GM18526 (cell line): Measurements from ENCODE around the gene GSK3B.
A peak's percentile ranks its signal among the peaks of the same experiment; 100 is the strongest.

ENCODE experiments used
- POLR2A ChIP-seq: IDR thresholded peaks from 3 replicates; pipeline ENCODE4 v1.6.1; 2011; ENCODE audit not compliant: insufficient read length; ENCODE audit errors: extremely low read depth

The GSK3B gene

DNA sequence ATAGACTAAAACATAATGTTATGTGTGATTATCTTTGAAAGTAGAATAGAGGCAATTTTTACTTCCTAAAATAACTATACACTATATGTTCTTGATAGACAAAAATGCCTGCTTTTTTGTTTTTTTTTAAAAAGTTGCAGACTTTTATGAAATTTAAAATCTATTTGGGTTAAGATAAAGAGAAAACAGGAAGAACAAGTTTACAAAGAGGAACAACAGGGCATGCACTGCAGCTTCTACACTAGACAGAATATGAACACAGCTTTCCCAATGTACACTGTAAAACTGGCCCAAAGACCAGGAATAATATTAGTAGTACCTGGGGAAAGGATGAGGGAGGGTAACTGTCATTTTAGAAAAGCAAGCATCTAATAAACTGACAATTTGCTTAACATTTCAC is 258.7 kb downstream of the GSK3B start:
- no peak for TF ChIP-seq POLR2A

DNA sequence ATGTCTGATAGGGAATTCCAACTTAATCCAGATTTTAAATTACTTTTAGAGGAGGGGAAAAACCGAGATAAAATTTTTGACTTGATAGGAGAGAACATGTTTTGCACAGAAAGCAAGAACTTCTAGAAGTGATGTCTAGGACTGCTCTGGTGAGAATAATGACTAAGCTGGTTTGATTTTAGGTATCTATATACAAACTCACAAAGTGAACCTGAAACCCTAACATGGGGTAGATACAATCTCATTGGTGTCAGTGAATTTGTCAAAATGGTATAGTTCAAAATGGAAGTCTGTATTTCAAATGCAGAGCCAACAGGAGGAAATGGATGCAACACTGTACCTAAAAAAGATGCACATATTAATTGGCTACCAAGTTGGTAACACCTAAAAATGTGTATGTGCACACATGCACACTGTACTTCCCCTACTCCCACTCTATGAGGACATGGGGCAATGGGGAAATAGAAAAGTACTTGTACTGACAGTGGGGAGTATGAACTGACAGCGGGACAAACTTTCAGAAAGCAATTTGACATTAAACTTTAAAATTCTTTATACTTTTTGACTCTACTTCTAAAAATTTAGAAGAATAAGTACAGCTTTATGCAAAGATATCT is 259.4 kb downstream of the GSK3B start:
- no peak for TF ChIP-seq POLR2A

DNA sequence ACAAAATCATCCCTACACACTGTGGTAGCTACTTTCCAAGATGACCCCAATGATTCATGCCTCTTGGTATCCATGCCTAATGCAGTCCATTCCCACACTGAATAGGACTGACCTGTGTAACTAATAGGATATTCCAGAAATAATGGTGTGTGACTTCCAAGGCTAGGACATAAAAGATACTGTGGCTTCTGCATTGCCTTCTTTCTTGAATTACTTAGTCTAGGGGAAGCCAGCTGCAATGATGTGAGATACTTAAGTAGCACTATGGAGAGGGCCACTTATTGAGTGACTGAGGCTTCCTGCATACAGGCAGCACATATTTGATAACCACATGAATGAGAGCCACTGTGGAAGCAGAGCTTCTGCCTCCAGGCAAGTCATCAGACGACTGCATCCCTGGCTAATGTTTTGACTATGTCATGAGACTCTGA is 262.3 kb downstream of the GSK3B start:
- no peak for TF ChIP-seq POLR2A

DNA sequence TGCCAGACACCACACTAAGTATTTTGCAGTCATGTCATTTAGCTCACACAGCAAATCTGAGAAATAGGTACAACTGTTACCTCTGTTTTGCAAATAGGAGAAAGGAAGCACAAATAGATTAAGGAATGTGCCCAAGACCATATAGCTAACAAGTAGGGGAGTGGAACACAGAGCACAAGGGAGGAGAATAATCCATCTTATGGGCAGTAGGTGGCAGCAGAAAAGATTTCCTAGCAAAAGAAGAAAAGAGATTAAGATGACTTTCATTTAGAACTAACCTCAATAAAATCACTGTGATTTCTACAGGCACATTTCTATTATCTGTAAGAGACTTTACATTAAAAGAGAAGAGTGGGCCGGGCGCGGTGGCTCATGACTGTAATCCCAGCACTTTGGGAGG is 263.2 kb downstream of the GSK3B start:
- TF ChIP-seq POLR2A = no peak

DNA sequence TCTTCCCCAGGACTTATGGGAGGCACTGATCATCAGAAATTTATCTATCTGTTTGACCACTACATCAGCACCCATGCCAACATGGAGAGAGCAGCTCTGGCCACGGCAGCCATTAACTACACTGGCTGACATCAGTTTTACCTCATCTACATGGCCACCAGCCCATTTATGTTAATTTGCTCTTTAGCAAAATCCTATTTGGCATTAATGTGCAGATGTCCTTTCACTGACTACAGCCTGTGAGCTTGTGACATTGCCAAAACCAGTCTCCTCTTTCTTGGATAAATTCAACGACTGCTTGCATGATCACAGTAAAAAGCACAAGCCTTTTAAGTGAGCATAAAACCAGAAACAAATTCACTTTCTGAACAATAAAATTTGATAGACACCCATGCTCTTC is 264.8 kb downstream of the GSK3B start:
- TF ChIP-seq POLR2A = no peak

DNA sequence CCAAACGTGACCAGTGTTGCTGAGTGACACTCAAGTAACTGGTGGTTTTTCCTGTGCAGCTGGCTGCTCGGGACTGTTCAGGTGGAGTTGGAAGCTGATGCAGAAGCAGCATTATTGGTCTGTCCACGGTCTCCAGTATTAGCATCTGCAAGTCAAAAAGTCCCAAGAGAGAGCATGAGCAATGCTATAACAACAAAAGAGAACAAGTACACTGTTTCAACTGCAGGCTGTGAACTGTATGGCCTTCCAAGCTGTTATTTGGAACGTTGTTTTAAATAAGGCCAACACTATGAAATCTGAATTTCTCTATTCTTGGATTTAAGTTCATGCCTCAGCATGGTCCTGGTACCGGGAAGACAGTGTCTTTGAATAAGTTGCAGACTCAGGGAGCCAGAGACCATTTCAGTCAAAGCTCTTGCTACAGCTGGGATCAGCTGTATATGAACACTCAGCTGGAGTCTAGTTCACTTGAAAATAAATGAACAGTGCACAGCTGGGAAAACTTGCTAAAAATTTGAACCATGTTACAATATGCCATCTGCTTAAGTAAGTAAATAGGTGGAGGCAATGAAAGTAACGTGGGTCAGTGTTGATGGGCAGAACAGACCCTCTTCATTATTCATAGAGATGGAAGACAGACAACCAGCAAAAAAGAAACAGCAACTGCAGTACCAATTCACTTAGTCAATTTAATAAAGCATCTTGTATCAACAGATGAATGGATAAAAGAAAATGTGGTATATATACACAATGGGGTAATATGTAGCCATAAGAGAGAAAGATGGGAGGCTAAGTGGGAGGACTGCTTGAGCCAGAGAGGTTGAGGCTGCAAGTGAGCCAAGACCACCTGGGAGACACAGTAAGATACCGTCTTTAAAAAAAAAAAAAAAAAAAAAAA is 267.3 kb downstream of the GSK3B start:
- no peak for TF ChIP-seq POLR2A

DNA sequence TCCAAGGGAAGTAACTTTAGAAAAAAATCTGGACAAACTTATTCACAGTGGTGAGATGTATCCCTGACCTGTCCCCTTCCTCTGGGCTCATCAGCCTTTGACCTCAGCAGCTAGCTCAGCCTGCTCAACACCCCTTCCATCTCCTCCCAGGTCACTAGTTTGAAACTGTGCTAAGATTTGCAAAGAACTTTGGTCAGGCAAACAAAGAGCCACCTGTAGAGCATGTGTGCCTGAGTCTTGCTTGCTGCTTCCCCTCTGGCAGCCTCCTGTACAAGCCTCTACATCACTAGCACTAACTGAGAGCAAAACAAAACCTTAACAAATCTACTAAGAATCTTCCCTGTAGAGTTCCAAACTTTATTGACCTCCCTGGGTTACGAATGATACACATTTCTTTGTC is 268.4 kb downstream of the GSK3B start:
- TF ChIP-seq POLR2A = no peak

DNA sequence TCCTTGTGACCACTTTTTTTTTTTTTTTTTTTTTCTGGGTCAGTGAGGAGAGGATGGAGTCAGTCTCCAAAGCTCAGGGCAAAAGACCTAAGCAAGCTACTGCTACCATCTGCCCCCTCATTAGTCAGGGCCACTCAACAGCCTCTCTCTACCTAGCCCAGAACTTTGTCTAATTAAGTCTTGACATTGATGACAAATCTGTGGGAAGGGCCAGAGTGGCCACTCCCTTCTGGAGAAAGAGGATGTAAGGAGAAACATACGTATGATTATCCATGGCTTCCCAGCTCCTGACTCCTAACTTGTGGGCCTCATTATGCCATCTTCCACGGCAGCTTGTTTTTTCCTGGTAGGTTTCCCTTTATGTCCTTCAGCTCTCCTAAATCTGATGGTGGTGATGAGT is 274.4 kb downstream of the GSK3B start:
- TF ChIP-seq POLR2A = no peak

DNA sequence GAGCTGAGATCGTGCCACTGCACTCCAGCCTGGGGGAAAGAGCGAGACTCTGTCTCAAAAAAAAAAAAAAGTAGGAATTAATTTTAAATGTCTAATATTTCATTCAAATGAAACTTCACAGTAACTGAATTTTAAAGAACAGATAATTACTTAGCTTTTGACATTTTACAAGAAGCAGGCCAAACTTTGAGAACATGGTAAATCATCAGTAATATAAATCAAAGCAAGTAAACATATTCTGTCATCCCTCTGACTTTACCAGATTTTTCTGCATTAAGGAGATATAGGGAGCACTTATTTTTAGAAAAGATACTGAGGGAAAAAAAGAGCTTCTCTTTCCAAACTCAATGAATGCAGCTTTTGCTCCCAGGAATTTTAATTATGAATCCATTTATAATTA is 275.3 kb downstream of the GSK3B start:
- no peak for TF ChIP-seq POLR2A

DNA sequence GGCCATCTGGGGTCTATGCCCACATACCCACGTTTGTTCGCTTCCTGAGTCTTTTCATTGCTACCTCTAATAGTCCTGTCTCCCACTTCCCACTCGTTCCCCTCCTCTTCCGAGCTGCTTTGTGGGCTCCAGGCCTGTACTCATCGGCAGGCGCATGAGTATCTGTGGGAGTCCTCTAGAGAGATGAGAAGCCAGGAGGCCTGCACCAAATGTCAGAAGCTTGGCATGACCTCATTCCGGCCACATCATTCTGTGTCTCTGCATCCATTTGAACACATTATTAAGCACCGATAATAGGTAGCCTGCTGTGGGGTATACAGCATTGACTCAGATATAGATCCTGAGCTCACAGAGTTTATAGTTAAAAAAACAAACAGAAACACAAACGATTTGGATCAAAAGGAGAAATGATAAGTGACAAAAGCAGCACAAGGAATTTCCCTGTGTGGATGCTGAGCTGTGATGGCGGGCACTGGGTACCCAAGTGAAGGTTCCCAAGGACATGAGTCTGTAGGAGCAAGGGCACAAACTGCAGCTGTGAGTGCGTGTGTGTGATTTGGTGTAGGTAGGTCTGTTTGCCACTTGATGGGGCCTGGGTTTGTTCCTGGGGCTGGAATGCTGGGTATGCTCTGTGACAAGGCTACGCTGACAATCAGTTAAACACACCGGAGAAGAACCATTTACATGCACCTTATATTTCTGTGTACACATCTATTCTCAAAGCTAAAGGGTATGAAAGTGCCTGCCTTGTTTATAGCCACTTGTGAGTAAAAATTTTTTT is 276.5 kb downstream of the GSK3B start:
- TF ChIP-seq POLR2A = no peak

DNA sequence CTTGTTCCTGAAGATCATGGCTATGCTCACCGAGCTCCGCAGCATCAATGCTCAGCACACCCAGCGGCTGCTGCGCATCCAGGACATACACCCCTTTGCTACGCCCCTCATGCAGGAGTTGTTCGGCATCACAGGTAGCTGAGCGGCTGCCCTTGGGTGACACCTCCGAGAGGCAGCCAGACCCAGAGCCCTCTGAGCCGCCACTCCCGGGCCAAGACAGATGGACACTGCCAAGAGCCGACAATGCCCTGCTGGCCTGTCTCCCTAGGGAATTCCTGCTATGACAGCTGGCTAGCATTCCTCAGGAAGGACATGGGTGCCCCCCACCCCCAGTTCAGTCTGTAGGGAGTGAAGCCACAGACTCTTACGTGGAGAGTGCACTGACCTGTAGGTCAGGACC is 277.2 kb downstream of the GSK3B start:
- no peak for TF ChIP-seq POLR2A

DNA sequence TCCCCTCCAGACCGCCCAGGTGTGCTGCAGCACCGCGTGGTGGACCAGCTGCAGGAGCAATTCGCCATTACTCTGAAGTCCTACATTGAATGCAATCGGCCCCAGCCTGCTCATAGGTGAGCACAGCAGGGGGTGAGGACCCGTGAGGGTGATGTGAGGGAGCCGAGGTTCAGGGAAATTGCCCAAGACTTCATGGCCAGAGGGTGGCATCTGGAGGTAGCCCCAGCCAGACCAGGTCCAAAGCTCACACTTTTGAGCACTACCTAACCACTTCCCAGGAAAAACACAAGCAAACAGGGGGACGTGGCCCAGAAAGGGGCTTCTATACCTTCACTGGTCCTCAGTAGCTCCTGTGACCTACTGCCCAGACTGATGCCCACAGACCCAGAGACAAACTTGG is 278.5 kb downstream of the GSK3B start:
- TF ChIP-seq POLR2A = no peak

DNA sequence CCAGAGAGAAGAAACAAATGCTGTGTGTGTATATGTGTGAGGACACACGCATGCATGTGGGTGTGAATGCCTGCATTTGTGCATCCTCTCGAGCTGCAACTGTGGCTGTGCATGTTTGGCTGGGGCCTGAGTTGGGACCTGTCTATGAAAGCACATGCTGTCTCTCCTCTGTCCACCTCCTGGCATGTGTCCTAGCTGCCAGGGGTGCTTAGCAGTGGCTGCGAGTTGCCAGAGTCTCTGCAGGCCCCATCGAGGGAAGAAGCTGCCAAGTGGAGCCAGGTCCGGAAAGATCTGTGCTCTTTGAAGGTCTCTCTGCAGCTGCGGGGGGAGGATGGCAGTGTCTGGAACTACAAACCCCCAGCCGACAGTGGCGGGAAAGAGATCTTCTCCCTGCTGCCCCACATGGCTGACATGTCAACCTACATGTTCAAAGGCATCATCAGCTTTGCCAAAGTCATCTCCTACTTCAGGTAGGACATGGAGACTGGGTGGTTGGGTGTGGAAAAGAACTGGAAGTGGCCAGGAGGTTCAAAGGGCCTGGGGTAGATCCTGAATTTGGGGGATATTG is 281.7 kb downstream of the GSK3B start:
- no peak for TF ChIP-seq POLR2A

DNA sequence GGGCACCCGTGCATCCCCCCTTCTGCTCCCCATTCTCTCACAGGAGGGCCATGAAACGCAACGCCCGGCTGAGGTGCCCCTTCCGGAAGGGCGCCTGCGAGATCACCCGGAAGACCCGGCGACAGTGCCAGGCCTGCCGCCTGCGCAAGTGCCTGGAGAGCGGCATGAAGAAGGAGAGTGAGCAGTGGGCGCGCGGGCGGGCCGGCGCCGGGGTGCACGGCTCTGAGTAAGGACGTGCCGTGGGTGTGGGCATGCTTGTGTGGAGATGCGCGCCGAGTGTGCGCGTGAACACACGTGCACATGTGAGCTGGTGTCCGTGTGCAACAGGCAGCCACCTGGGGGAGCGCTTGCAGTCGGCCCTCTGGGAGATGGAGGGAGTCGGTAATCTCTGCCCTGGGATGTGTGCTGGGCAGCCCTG is 284.2 kb downstream of the GSK3B start:
- peak; percentile 66 for TF ChIP-seq POLR2A

DNA sequence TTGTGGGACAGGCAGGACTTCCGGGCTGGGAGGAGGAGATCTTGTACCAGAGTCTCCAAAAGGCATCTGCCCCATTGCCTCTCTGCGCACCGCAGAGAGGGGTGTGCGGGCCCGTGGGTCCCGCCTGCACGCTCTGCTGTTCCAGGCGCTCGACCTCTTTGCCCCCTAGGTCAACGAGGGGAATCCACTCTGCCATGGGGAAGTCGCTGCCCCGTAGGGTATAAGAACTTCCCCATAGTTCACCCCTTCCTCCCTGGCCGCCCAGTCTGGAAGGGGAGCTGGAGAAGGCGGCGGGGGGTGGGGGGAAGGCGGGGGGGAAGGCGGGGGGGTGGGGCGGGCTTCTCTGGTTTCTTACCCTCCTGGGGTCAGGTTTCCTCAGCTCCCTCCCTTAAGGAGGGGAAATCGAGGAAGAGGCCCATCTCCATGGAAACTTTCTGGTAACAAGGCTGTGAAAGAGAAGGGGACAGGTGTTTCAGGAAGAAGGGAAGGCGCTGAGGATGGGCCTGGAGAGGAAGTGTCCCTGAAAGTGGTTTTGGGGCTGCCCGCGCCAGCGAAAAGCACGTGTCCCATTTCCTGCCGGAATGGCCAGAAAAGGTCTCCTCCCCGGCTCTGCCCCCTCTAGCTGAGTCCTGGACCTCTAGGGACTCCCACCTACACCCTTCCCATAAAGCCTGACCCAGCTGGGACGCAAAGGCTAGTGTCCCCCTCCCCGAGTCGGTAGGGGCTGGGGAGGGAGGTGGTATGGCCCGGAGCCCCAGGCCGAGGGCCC is 284.8 kb downstream of the GSK3B start:
- no peak for TF ChIP-seq POLR2A
